Measurements from ENCODE around the gene CFTR.

DNA sequence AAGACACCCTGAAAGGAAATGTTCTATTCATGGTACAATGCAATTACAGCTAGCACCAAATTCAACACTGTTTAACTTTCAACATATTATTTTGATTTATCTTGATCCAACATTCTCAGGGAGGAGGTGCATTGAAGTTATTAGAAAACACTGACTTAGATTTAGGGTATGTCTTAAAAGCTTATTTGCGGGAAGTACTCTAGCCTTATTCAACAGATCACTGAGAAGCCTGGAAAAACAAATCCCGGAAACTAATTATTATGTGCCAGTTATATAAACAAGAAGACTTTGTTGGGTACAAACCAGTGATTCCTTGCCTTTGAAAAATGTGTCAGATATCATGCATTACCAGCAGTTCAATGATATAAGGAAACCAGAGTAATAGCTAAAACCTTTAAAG is 160.1 kb downstream of the CFTR start:
- TF ChIP-seq, protein P1, sequence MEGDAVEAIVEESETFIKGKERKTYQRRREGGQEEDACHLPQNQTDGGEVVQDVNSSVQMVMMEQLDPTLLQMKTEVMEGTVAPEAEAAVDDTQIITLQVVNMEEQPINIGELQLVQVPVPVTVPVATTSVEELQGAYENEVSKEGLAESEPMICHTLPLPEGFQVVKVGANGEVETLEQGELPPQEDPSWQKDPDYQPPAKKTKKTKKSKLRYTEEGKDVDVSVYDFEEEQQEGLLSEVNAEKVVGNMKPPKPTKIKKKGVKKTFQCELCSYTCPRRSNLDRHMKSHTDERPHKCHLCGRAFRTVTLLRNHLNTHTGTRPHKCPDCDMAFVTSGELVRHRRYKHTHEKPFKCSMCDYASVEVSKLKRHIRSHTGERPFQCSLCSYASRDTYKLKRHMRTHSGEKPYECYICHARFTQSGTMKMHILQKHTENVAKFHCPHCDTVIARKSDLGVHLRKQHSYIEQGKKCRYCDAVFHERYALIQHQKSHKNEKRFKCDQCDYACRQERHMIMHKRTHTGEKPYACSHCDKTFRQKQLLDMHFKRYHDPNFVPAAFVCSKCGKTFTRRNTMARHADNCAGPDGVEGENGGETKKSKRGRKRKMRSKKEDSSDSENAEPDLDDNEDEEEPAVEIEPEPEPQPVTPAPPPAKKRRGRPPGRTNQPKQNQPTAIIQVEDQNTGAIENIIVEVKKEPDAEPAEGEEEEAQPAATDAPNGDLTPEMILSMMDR (IDR thresholded peaks at IDR 0.05), result no peak
- TF ChIP-seq POLR2A (IDR thresholded peaks at IDR 0.05), result no peak
- no peak for TF ChIP-seq EP300 (IDR thresholded peaks at IDR 0.05; ENCODE audit: low read depth)
- TF ChIP-seq POLR2AphosphoS5 (IDR thresholded peaks at IDR 0.05), result no peak

Measured in transverse colon (tissue), 4 donors.